GM23248 (cell line): ENCODE results near the gene CDK14.

Source experiments
- EZH2 ChIP-seq: fragments of 200-600 bp; sonication (generic); IDR thresholded peaks from 2 replicates; pipeline ENCODE4 v1.6.1; 2018; ENCODE audit warnings: antibody characterized with exemption, mild to moderate bottlenecking; ENCODE audit not compliant: insufficient read depth, poor library complexity, severe bottlenecking
- EZH2phosphoT487 ChIP-seq: fragments of 200-600 bp; sonication (generic); IDR thresholded peaks from 2 replicates; pipeline ENCODE4 v1.6.1; 2018; ENCODE audit warnings: antibody characterized with exemption, moderate library complexity, mild to moderate bottlenecking, low read depth; ENCODE audit not compliant: insufficient read depth

- no peak for TF ChIP-seq EZH2
- TF ChIP-seq EZH2phosphoT487 = no peak
These were observed 654.6 kb downstream of the CDK14 start for GRCh38 chr7:91250706-91251105.
